ENCODE results near the gene IZUMO4.
"Not testable (repeated sequence)": the region's sequence is repeated elsewhere in the genome, so short reads cannot be mapped to it uniquely, and the experiment has no call there.

Gene IZUMO4

GRCh38 chr19:2083174-2083854 is 13.4 kb upstream of the IZUMO4 start:
- peak; percentile 41 to 83 (median 58) for DNase-seq

- peak; percentile 82 to 98 (median 90) for DNase-seq
Observed at GRCh38 chr19:2084993-2085720, 11.6 kb upstream of the IZUMO4 start.

GRCh38 chr19:2086695-2087620 is 9.8 kb upstream of the IZUMO4 start:
- DNase-seq: peak in 1 of 5 donors; percentile 61

- DNase-seq: peak in 1 of 5 donors; percentile 60
Observed at GRCh38 chr19:2087621-2088100, 9.1 kb upstream of the IZUMO4 start.

- DNase-seq: peak in 1 of 5 donors; percentile 32
Observed at GRCh38 chr19:2089001-2089711, 7.6 kb upstream of the IZUMO4 start.

GRCh38 chr19:2089727-2090053 is 7.0 kb upstream of the IZUMO4 start:
- DNase-seq: no peak

GRCh38 chr19:2091926-2092525 is 4.7 kb upstream of the IZUMO4 start:
- DNase-seq: not testable (repeated sequence)

GRCh38 chr19:2096034-2096479 is 658 bp upstream of the IZUMO4 start, which contains the start of gene MOB3A:
TSS of gene MOB3A (minus strand) at chr19:2096326. CDS start at chr19:2078560, 17,766 bp downstream.
- DNase-seq: peak in 4 of 5 donors; percentile 78 to 92 (median 82)

GRCh38 chr19:2097203-2097885 is 629 bp downstream of the IZUMO4 start:
- peak; percentile 42 to 61 (median 54) for DNase-seq

GRCh38 chr19:2097886-2098327 is 1.2 kb downstream of the IZUMO4 start:
- DNase-seq: no peak

GRCh38 chr19:2099054-2099501 is 2.4 kb downstream of the IZUMO4 start:
- DNase-seq: no peak

GRCh38 chr19:2099937-2100718 is 3.4 kb downstream of the IZUMO4 start:
- no peak for DNase-seq

GRCh38 chr19:2100719-2101061 is 4.0 kb downstream of the IZUMO4 start:
- no peak for DNase-seq

GRCh38 chr19:2101417-2102335 is 5.0 kb downstream of the IZUMO4 start:
- DNase-seq: no peak

GRCh38 chr19:2103045-2103707 is 6.5 kb downstream of the IZUMO4 start:
- DNase-seq: no peak

- no peak for DNase-seq
Observed at GRCh38 chr19:2108251-2109016, 11.7 kb downstream of the IZUMO4 start.

- DNase-seq: no peak
Observed at GRCh38 chr19:2109046-2109864, 12.5 kb downstream of the IZUMO4 start.

Measured in T-helper 1 cell (primary cell).